HL-60 (cell line): ENCODE results near the gene NAALADL2.

Source experiments
- DNase-seq, 2 experiments: peaks; one replicate each; pipeline ENCODE4 v3.0.0-alpha.2; 2010 to 2020; ENCODE audit warnings: low read depth in 1 of 2, low spot score in 1 of 2
- H3K27ac ChIP-seq: fragments of 250-450 bp; sonication (Bioruptor Pico); replicated peaks from 2 replicates; pipeline ENCODE4 v1.5.1; 2020; ENCODE audit warnings: mild to moderate bottlenecking, moderate library complexity
- H3K27me3 ChIP-seq: fragments of 250-450 bp; sonication (Bioruptor Pico); 2 replicates; pipeline ENCODE4 v1.5.1; 2021; ENCODE audit warnings: mild to moderate bottlenecking, moderate library complexity; ENCODE audit not compliant: insufficient read depth, poor library complexity, severe bottlenecking
- H3K4me3 ChIP-seq: replicated peaks from 2 replicates; pipeline ENCODE4 v1.5.1; 2011; ENCODE audit warnings: mild to moderate bottlenecking, control low read depth, low read length; ENCODE audit not compliant: insufficient read depth
- GABPA ChIP-seq: IDR thresholded peaks from 2 replicates; pipeline ENCODE4 v1.6.1; 2012; ENCODE audit warnings: low read depth
- POLR2AphosphoS5 ChIP-seq: IDR thresholded peaks from 2 replicates; pipeline ENCODE4 v1.6.1; 2012; ENCODE audit warnings: low read depth
- SPI1 ChIP-seq: IDR thresholded peaks from 2 replicates; pipeline ENCODE4 v1.6.1; 2012; ENCODE audit warnings: low read depth, mild to moderate bottlenecking, borderline replicate concordance
- TF ChIP-seq, protein P1 (sequence below): IDR thresholded peaks from one replicate; pipeline ENCODE4 v1.5.1; 2011; ENCODE audit warnings: low read length, control low read depth, inconsistent platforms; ENCODE audit not compliant: insufficient read depth
- TF ChIP-seq, protein P2 (sequence below): IDR thresholded peaks from 2 replicates; pipeline ENCODE4 v1.6.1; 2012; ENCODE audit warnings: low read depth; ENCODE audit not compliant: insufficient replicate concordance

The NAALADL2 gene

GRCh38 chr3:174945951-174946350 lies 86.8 kb downstream of the NAALADL2 start:
- Histone ChIP-seq H3K27me3 (no peaks in the 10 kb centered on the region), H3K4me3 (no peak overlapping the region), H3K27ac (no peak overlapping the region)
- TF ChIP-seq POLR2AphosphoS5 (no peak), GABPA (no peak)
- TF ChIP-seq, protein P1, sequence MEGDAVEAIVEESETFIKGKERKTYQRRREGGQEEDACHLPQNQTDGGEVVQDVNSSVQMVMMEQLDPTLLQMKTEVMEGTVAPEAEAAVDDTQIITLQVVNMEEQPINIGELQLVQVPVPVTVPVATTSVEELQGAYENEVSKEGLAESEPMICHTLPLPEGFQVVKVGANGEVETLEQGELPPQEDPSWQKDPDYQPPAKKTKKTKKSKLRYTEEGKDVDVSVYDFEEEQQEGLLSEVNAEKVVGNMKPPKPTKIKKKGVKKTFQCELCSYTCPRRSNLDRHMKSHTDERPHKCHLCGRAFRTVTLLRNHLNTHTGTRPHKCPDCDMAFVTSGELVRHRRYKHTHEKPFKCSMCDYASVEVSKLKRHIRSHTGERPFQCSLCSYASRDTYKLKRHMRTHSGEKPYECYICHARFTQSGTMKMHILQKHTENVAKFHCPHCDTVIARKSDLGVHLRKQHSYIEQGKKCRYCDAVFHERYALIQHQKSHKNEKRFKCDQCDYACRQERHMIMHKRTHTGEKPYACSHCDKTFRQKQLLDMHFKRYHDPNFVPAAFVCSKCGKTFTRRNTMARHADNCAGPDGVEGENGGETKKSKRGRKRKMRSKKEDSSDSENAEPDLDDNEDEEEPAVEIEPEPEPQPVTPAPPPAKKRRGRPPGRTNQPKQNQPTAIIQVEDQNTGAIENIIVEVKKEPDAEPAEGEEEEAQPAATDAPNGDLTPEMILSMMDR: no peak
- no peak for DNase-seq

DNA sequence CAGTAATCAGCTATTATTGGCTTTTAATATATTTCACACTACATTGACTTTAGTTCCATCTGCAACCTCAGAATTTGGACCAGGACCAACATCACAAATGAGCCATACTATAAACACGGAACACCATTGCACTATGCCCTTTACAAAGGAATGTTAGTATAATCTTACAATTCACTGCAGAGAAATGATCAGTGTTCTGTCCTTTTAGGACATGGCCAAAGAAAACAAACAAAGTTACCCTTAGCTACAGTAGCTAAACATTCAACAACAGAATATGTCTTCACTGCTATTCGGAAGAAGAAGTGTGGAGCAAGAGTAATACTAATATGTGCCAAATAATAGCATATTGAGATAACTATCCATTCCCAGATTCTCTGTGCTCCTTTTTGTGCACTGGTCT lies 90.4 kb downstream of the NAALADL2 start:
- H3K27me3 ChIP-seq: no peaks in the 10 kb centered on the region
- no peak overlapping the region for H3K27ac ChIP-seq
- TF ChIP-seq, protein P2, sequence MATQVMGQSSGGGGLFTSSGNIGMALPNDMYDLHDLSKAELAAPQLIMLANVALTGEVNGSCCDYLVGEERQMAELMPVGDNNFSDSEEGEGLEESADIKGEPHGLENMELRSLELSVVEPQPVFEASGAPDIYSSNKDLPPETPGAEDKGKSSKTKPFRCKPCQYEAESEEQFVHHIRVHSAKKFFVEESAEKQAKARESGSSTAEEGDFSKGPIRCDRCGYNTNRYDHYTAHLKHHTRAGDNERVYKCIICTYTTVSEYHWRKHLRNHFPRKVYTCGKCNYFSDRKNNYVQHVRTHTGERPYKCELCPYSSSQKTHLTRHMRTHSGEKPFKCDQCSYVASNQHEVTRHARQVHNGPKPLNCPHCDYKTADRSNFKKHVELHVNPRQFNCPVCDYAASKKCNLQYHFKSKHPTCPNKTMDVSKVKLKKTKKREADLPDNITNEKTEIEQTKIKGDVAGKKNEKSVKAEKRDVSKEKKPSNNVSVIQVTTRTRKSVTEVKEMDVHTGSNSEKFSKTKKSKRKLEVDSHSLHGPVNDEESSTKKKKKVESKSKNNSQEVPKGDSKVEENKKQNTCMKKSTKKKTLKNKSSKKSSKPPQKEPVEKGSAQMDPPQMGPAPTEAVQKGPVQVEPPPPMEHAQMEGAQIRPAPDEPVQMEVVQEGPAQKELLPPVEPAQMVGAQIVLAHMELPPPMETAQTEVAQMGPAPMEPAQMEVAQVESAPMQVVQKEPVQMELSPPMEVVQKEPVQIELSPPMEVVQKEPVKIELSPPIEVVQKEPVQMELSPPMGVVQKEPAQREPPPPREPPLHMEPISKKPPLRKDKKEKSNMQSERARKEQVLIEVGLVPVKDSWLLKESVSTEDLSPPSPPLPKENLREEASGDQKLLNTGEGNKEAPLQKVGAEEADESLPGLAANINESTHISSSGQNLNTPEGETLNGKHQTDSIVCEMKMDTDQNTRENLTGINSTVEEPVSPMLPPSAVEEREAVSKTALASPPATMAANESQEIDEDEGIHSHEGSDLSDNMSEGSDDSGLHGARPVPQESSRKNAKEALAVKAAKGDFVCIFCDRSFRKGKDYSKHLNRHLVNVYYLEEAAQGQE: no peak
- TF ChIP-seq, protein P1: no peak
- TF ChIP-seq GABPA (no peak), SPI1 (no peak), POLR2AphosphoS5 (no peak)
- DNase-seq: no peak
- no peak overlapping the region for H3K4me3 ChIP-seq

DNA sequence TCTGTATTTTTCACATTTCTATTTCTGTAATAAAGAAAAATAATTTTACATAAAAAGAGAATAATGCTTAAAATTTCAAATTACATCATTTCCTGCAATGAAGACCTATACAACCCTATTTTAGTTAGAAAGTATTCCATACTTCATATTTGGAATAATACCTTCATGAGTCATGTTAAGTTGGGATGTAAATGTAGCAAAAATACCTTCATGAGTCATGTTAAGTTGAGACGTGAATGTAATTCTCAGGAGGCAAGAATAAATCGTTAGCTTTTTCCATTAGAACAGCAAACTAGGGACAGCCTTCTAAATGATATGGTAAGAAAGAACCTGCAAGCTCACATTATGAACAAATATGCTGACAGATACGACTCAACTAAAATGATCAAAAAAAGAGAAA lies 91.9 kb downstream of the NAALADL2 start:
- no peak for DNase-seq
- H3K27ac ChIP-seq: no peak overlapping the region
- H3K27me3 ChIP-seq: no peaks in the 10 kb centered on the region
- H3K4me3 ChIP-seq: no peak overlapping the region
- no peak for TF ChIP-seq SPI1
- TF ChIP-seq, protein P1: no peak
- TF ChIP-seq, protein P2: no peak
- TF ChIP-seq GABPA: no peak
- no peak for TF ChIP-seq POLR2AphosphoS5

DNA sequence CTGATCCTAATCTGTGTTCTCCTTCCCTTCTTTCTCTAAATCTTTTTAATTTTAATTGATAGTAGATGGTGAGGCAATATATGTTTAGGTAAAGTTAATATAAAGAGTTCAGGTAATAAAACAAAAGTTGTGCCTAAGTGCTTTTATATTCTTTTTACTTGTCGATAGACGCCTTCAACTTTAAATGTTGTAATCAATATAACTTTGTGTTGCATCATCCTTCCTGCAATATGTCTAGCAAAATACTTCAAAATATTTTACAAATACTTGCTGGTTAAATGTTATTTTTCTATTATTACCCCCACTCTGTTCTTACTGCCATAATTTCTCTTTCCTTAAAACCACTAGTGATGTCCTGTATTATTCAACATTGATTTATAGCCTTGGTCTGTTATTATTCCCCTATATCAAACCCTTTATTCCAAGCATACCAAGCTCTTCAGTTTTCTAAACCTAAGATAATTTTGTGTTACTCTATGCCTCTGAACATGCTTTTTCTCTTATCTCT lies 92.4 kb downstream of the NAALADL2 start:
- Histone ChIP-seq H3K27ac (no peak overlapping the region), H3K27me3 (no peaks in the 10 kb centered on the region), H3K4me3 (no peak overlapping the region)
- no peak for DNase-seq
- TF ChIP-seq, protein P1: no peak
- TF ChIP-seq SPI1: no peak
- TF ChIP-seq GABPA: no peak
- TF ChIP-seq POLR2AphosphoS5: no peak
- TF ChIP-seq, protein P2: no peak
